A549 treated with Hydrocortisone at 1 μM for 4 hours (cell line): ENCODE results near the gene FCMR. TPM values are rescaled to one million over a fixed set of nuclear protein-coding genes. Genes with fewer than 3 reads are reported as not detected.

Experiments used
- total RNA-seq: library from RNA; stranded (reverse); fragments of 200-300 nt; extraction: Qiagen RNA extraction; gene quantifications from 5 replicates; pipeline ENCODE4 v1.2.3, GENCODE V29; 2022

The FCMR gene, protein sequence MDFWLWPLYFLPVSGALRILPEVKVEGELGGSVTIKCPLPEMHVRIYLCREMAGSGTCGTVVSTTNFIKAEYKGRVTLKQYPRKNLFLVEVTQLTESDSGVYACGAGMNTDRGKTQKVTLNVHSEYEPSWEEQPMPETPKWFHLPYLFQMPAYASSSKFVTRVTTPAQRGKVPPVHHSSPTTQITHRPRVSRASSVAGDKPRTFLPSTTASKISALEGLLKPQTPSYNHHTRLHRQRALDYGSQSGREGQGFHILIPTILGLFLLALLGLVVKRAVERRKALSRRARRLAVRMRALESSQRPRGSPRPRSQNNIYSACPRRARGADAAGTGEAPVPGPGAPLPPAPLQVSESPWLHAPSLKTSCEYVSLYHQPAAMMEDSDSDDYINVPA
- total RNA-seq, result 3.4 to 7.7 TPM (median 5.1 TPM) in 5 replicates

DNA sequence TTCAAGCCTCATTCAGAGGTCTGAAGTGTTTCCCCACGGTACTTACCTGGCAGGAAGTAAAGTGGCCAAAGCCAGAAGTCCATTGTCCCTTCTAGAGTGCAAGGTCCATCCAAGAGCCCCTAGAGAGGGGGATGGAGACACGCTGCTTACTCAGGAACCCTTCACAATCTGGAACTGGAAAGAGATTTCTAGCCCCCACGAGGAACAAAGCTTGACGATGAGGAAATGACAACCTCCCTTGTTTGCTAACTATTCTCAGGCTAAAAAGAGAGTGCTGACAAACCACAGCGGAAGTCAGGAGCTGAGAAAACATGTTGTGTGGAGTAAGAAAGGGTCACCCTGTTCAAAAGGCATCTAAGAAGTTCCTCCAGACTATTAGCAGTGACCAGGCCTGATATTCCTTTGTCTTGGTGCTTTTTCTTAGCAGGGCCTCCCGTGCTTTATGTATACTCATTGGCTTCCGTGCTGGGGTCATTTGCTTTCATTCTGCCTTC is at the start of gene FCMR:
TSS of gene FCMR (minus strand) at position 170 of the 494 bp plus-strand sequence. CDS start at position 83, 87 bp downstream.

DNA sequence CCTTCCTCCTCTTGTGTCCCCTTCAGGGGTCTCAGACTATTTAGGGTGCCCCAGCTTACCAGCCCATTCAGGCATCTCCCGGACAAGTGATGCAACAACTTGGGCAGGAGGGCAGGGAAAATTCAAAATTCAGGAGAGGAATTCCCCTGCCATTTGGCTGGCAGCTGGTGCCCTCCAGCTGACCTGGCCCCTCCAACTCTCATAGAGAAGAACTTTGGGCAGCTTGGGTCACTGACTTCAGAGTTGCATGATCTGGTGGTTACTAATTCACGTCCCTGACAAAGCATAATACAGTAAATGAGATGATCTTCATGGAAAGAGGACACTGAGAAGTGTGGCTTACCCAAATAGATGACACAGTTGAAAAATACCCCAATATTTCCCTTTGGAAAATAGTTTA is 48.7 kb upstream of the FCMR start, which contains the start of gene FCAMR:
TSS of gene FCAMR (minus strand) at position 15 of the 400 bp plus-strand sequence. CDS start 335 bp downstream, outside the sequence.

DNA sequence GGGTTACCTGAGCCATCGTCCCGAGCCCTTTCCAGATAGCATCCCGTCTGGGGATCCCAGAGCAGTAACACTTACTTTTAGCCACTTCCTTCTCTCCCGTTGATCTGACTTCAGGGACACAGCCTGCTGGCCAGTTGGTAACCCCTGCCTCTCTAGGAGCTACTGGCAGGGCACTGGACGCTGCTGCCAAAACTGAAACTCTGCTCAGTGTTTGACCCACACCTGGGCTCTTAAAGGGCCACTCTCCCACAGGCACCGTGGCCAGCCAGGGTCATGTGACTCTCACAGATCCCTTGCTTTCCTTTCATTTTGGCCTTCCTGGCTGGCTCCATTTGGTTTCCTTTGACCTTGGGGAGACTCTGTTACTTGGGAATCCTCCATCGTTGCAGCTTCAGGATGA is 24.5 kb upstream of the FCMR start, which contains the start of gene PIGR:
TSS of gene PIGR (minus strand) at position 206 of the 400 bp plus-strand sequence. CDS start 5,935 bp downstream, outside the sequence.

DNA sequence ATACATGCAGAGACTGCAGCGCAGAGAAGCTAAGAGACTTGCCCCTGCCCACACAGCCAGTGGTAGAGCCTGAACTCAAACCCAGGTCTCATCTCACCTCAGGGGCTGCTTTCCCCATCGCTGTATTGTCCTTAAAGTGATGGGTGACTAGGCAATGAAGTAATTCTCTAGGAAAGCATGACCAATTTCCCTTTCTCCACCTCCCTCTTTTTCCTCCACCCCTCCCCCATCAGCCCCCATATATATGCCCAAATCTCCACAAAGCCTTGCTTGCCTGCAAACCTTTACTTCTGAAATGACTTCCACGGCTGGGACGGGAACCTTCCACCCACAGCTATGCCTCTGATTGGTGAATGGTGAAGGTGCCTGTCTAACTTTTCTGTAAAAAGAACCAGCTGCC is 24.6 kb downstream of the FCMR start, which contains the start of gene IL24:
TSS of gene IL24 (plus strand) at position 269 of the 400 bp plus-strand sequence. CDS start 390 bp downstream, outside the sequence.

DNA sequence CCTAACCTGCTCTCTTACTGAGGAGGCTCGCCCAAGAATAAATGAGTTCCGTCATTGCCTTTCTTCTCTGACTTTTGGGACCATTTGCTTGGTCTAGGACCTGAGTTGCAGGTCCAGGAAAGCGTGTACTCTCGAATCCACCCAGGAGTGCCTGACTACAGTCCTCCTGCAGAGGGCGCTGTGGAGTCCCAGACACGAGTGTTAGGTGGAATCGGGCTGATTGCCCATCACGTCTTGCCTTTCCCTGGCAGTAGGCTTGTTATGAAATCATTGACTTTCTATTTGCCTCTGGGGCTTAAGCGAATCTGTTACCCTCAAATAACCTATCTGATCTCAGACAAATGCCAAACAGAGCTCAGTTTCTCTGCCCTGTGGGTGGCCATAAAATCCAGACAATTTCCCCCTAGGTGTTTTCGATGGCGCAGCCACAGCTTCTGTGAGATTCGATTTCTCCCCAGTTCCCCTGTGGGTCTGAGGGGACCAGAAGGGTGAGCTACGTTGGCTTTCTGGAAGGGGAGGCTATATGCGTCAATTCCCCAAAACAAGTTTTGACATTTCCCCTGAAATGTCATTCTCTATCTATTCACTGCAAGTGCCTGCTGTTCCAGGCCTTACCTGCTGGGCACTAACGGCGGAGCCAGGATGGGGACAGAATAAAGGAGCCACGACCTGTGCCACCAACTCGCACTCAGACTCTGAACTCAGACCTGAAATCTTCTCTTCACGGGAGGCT is 56.6 kb downstream of the FCMR start, which contains the start of gene IL20:
TSS of gene IL20 (plus strand) at position 685 of the 733 bp plus-strand sequence. CDS start 230 bp downstream, outside the sequence.

Other genes with a start within 250 kb of the FCMR start
- gene MAPKAPK2, start 237.0 kb downstream of the FCMR start, total RNA-seq, result 78.9 to 90.6 TPM (median 89.4 TPM) in 5 replicates
- gene IL19, start 151.2 kb downstream of the FCMR start, total RNA-seq, result not detected in 5 replicates
- not detected in 5 replicates for gene IL10, start 149.4 kb downstream of the FCMR start, total RNA-seq
- gene IL20, start 56.3 kb downstream of the FCMR start, total RNA-seq, result not detected in 5 replicates
- gene IL24, start 24.5 kb downstream of the FCMR start, total RNA-seq, result 0.25 to 0.61 TPM (median 0.54 TPM) in 5 replicates
- 0.01 to 0.05 TPM (median 0.03 TPM) in 3 of 5 replicates, not detected in the others for gene PIGR, start 24.5 kb upstream of the FCMR start, total RNA-seq
- gene FCAMR, start 48.5 kb upstream of the FCMR start, total RNA-seq, result 0.08 TPM in 1 of 5 replicates, not detected in the others
- gene C1orf116, start 110.8 kb upstream of the FCMR start, total RNA-seq, result 5.6 to 6.9 TPM (median 6.0 TPM) in 5 replicates
- 6.3 to 9.6 TPM (median 7.7 TPM) in 5 replicates for gene YOD1, start 129.3 kb upstream of the FCMR start, total RNA-seq
- 5.3 to 8.1 TPM (median 5.7 TPM) in 5 replicates for gene PFKFB2, start 131.3 kb upstream of the FCMR start, total RNA-seq
- 1.1 to 2.2 TPM (median 1.4 TPM) in 5 replicates for gene C4BPB, start 166.9 kb upstream of the FCMR start, total RNA-seq
- gene C4BPA, start 182.3 kb upstream of the FCMR start, total RNA-seq, result 0.45 to 0.99 TPM (median 0.53 TPM) in 5 replicates